ENCODE data around the gene RARB. TPM values are rescaled to one million over a fixed set of nuclear protein-coding genes. Genes with fewer than 3 reads are reported as not detected.

RARB gene
- polyA plus RNA-seq, 1 donor (not counting 4 experiments of a cell fraction or from before 2014, with no cell fraction given), result 0.03 TPM

- TF ChIP-seq CTCF (optimal IDR thresholded peaks at IDR 0.05 in 1 of 3, IDR thresholded peaks at IDR 0.05 in 1 of 3, conservative IDR thresholded peaks at IDR 0.05 in 1 of 3; ENCODE audit: extremely low read depth in 1 of 3, insufficient read depth in 2 of 3, low read length in 3 of 3) (no peak), EZH2 (IDR thresholded peaks at IDR 0.05; ENCODE audit: low read length) (no peak)
- Histone ChIP-seq H3K27me3 (ENCODE audit: control insufficient read depth, extremely low read depth, insufficient read depth, low read length) (no peaks in the 10 kb centered on the region), H3K4me2 (ENCODE audit: control insufficient read depth, extremely low read depth, insufficient read depth, low read depth, low read length) (no peak overlapping the region), H3K4me1 (ENCODE audit: control insufficient read depth, extremely low read depth, insufficient read depth, low read length) (no peaks in the 10 kb centered on the region), H3K36me3 (ENCODE audit: control insufficient read depth in 2 of 2, extremely low read depth in 1 of 2, insufficient read depth in 2 of 2, low read length in 2 of 2) (no peaks in the 10 kb centered on the region), H3K79me2 (ENCODE audit: control insufficient read depth, insufficient read depth, low read length) (no peaks in the 10 kb centered on the region), H3K9me1 (ENCODE audit: control insufficient read depth, extremely low read depth, insufficient read depth, low read length) (no peaks in the 10 kb centered on the region), H4K20me1 (ENCODE audit: control insufficient read depth, extremely low read depth, insufficient read depth, low read length) (no peaks in the 10 kb centered on the region), H3K9me3 (ENCODE audit: control insufficient read depth, low read depth, low read length) (no peaks in the 10 kb centered on the region), H3K9ac (ENCODE audit: control insufficient read depth, extremely low read depth, insufficient read depth, low read length) (no peak overlapping the region), H2AFZ (ENCODE audit: control insufficient read depth, low read length) (no peak overlapping the region), H3K4me3 (ENCODE audit: control insufficient read depth in 2 of 3, extremely low read depth in 1 of 3, insufficient read depth in 2 of 3, low read depth in 1 of 3, low read length in 3 of 3) (no peak overlapping the region), H3K27ac (ENCODE audit: control insufficient read depth, insufficient read depth, low read length) (no peak overlapping the region)
- no peak for DNase-seq (ENCODE audit: low read depth, low spot score)
- dilution Hi-C loops (cut with MboI; ENCODE audit: extremely low pct_ligation_motif_present, low sequenced_read_pairs), result no loop called here
- FAIRE-seq, result no peak
Observed at GRCh38 chr3:25511972-25512721, 84.1 kb downstream of the RARB start.

GRCh38 chr3:25513642-25514266 is 85.7 kb downstream of the RARB start:
- Histone ChIP-seq H3K4me1 (ENCODE audit: control insufficient read depth, extremely low read depth, insufficient read depth, low read length) (no peaks in the 10 kb centered on the region), H3K4me2 (ENCODE audit: control insufficient read depth, extremely low read depth, insufficient read depth, low read depth, low read length) (no peak overlapping the region), H3K9me3 (ENCODE audit: control insufficient read depth, low read depth, low read length) (no peaks in the 10 kb centered on the region), H3K36me3 (ENCODE audit: control insufficient read depth in 2 of 2, extremely low read depth in 1 of 2, insufficient read depth in 2 of 2, low read length in 2 of 2) (no peaks in the 10 kb centered on the region), H3K9ac (ENCODE audit: control insufficient read depth, extremely low read depth, insufficient read depth, low read length) (no peak overlapping the region), H3K79me2 (ENCODE audit: control insufficient read depth, insufficient read depth, low read length) (no peaks in the 10 kb centered on the region), H4K20me1 (ENCODE audit: control insufficient read depth, extremely low read depth, insufficient read depth, low read length) (no peaks in the 10 kb centered on the region), H3K4me3 (ENCODE audit: control insufficient read depth in 2 of 3, extremely low read depth in 1 of 3, insufficient read depth in 2 of 3, low read depth in 1 of 3, low read length in 3 of 3) (no peak overlapping the region), H2AFZ (ENCODE audit: control insufficient read depth, low read length) (no peak overlapping the region), H3K9me1 (ENCODE audit: control insufficient read depth, extremely low read depth, insufficient read depth, low read length) (no peaks in the 10 kb centered on the region), H3K27ac (ENCODE audit: control insufficient read depth, insufficient read depth, low read length) (no peak overlapping the region), H3K27me3 (ENCODE audit: control insufficient read depth, extremely low read depth, insufficient read depth, low read length) (no peaks in the 10 kb centered on the region)
- no peak for DNase-seq (ENCODE audit: low read depth, low spot score)
- FAIRE-seq, result no peak
- no peak for TF ChIP-seq EZH2 (IDR thresholded peaks at IDR 0.05; ENCODE audit: low read length)
- no peak for TF ChIP-seq CTCF (optimal IDR thresholded peaks at IDR 0.05 in 1 of 3, IDR thresholded peaks at IDR 0.05 in 1 of 3, conservative IDR thresholded peaks at IDR 0.05 in 1 of 3; ENCODE audit: extremely low read depth in 1 of 3, insufficient read depth in 2 of 3, low read length in 3 of 3)
- dilution Hi-C loops (cut with MboI; ENCODE audit: extremely low pct_ligation_motif_present, low sequenced_read_pairs), result no loop called here
